Left lung (tissue), 10 donors: ENCODE results near the gene GCK. TPM values are rescaled to one million over a fixed set of nuclear protein-coding genes. Genes with fewer than 3 reads are reported as not detected.

ENCODE experiments used
- ATAC-seq: fragments of 200-7000 bp; cut with Tn5 transposase; one replicate; pipeline ENCODE4 v1.9.1; 2020; ENCODE audit warnings: moderate library complexity
- DNase-seq, 4 donors: peaks; one replicate each; pipeline ENCODE4 v3.0.0-alpha.2; 2013 to 2020
- H3K27ac ChIP-seq, 2 donors: fragments of 200-600 bp; sonication (generic) in 1 of 2; one replicate each; pipeline versions ENCODE4 v1.5.0 to v1.8.0; 2020 to 2021
- H3K27me3 ChIP-seq, 2 donors: fragments of 200-600 bp; sonication (generic) in 1 of 2; one replicate each; pipeline versions ENCODE4 v1.5.0 to v1.8.0; 2020 to 2021
- H3K36me3 ChIP-seq, 2 donors: fragments of 200-600 bp; sonication (generic) in 1 of 2; one replicate each; pipeline versions ENCODE4 v1.5.0 to v1.8.0; 2020 to 2021
- H3K4me1 ChIP-seq, 2 donors: fragments of 200-600 bp; one replicate each; pipeline ENCODE4 v1.8.0; 2021
- H3K4me3 ChIP-seq, 2 donors: fragments of 200-600 bp; sonication (generic) in 1 of 2; one replicate each; pipeline versions ENCODE4 v1.5.0 to v1.8.0; 2020 to 2021; ENCODE audit warnings: mild to moderate bottlenecking in 1 of 2
- H3K9me3 ChIP-seq, 2 donors: fragments of 200-600 bp; sonication (generic) in 1 of 2; one replicate each; pipeline versions ENCODE4 v1.5.0 to v1.8.0; 2020 to 2021
- intact Hi-C, 2 donors: fragments of 100-400 bp; cut with DNase I; formaldehyde crosslinking; loops; one replicate each; pipeline versions ENCODE4 v1.11.2 to v1.14.2; 2022
- polyA plus RNA-seq, 6 donors: library from polyadenylated mRNA; unstranded; fragments of 120-200 nt; gene quantifications; one replicate each; pipeline ENCODE4 v1.2.1, GENCODE V29; 2013; ENCODE audit not compliant: insufficient read length in 6 of 6
- total RNA-seq, 2 donors: library from RNA; stranded (reverse); fragmentation: NEBNext Ultra II Directional; extraction: Animal tissue kit (Norgen Biotek cat#: 25700); gene quantifications; one replicate each; pipeline ENCODE4 v1.2.1, GENCODE V29; 2021
- TF ChIP-seq, protein P1 (sequence below), 2 donors: fragments of 200-600 bp; sonication (generic) in 1 of 2; IDR thresholded peaks; one replicate each; pipeline versions ENCODE4 v1.5.0 to v1.8.0; 2021; ENCODE audit warnings: antibody characterized with exemption in 2 of 2
- donor health status: DM: no; HTN: yes; CAD: no.
- donor health status: DM: no; HTN: no; CAD: no.

Gene GCK
- total and polyA plus RNA-seq, 8 donors: 0.34 to 4.1 (median 2.5) TPM

DNA sequence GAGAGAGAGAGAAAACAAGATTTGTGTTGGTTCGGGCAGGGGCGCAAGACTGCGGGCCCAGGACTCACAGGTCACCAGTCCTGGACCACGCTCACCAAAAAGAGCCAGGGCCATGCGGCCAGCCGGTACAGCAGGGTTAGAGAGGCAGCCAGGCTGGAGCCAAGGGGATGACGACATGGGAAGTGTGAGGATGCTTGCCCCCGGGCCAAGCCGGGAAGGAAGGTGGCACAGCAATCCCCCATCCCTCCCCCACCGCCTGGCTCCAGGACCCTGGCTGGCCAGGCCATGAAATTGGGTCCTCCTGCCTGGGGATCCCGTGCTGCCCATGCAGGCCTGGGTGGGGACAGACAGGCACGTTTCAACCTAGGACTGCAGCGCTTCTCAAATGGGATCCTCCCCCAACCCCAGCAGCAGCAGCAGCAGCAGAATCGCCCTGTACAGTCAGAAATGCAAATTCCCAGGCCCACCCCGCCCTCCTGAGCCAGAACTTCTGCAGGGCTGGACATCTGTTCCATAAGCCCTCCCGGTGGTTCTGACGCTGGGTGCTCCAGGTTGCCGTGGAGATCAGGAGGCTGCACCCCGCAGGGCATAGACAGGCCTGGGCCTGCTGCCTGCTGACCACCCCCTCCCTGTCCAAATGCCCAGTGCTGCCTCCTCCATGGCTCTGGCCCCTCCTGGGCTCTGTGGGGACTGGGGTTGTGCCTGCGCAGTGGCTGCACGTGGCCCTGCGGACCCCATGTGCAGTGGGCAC, 46.5 kb upstream of the GCK start:
- no peaks in the 10 kb centered on the region for H3K9me3 ChIP-seq
- H3K4me3 ChIP-seq: no peak overlapping the region
- H3K27me3 ChIP-seq: peaks cover 0 to 34% of the 10 kb centered on the region in 2 donors
- no peaks in the 10 kb centered on the region for H3K4me1 ChIP-seq
- intact Hi-C loops: no loop called here
- no peak overlapping the region for H3K27ac ChIP-seq
- no peak for DNase-seq
- TF ChIP-seq, protein P1, sequence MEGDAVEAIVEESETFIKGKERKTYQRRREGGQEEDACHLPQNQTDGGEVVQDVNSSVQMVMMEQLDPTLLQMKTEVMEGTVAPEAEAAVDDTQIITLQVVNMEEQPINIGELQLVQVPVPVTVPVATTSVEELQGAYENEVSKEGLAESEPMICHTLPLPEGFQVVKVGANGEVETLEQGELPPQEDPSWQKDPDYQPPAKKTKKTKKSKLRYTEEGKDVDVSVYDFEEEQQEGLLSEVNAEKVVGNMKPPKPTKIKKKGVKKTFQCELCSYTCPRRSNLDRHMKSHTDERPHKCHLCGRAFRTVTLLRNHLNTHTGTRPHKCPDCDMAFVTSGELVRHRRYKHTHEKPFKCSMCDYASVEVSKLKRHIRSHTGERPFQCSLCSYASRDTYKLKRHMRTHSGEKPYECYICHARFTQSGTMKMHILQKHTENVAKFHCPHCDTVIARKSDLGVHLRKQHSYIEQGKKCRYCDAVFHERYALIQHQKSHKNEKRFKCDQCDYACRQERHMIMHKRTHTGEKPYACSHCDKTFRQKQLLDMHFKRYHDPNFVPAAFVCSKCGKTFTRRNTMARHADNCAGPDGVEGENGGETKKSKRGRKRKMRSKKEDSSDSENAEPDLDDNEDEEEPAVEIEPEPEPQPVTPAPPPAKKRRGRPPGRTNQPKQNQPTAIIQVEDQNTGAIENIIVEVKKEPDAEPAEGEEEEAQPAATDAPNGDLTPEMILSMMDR (IDR thresholded peaks at IDR 0.05): no peak
- no peaks in the 10 kb centered on the region for H3K36me3 ChIP-seq
- no peak for ATAC-seq

DNA sequence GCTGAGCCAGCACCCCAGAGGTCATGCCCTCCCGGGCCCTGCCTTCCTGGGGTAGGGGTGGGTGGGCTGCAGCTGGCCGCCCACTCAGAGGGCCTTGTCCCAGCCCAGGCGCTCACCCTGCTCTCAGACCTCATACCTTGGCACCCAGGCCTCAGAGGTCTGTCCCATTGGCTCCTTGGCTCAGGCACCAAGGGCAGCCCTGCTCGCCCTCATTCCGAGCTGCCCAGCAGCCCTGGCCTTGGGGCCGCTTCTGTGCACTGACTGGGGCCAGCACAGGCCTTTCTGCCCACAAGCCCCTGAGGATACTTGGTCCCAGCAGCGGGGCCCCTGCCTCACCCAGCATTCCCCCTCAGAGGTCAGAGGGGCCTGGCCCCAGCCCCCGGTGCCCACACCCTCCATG, 45.8 kb upstream of the GCK start:
- Histone ChIP-seq H3K36me3 (no peaks in the 10 kb centered on the region), H3K27ac (no peak overlapping the region), H3K27me3 (peaks cover 0 to 34% of the 10 kb centered on the region in 2 donors), H3K9me3 (no peaks in the 10 kb centered on the region), H3K4me3 (no peak overlapping the region), H3K4me1 (no peaks in the 10 kb centered on the region)
- TF ChIP-seq, protein P1 (IDR thresholded peaks at IDR 0.05): no peak
- DNase-seq (no peak), ATAC-seq (no peak)
- intact Hi-C loops: no loop called here

DNA sequence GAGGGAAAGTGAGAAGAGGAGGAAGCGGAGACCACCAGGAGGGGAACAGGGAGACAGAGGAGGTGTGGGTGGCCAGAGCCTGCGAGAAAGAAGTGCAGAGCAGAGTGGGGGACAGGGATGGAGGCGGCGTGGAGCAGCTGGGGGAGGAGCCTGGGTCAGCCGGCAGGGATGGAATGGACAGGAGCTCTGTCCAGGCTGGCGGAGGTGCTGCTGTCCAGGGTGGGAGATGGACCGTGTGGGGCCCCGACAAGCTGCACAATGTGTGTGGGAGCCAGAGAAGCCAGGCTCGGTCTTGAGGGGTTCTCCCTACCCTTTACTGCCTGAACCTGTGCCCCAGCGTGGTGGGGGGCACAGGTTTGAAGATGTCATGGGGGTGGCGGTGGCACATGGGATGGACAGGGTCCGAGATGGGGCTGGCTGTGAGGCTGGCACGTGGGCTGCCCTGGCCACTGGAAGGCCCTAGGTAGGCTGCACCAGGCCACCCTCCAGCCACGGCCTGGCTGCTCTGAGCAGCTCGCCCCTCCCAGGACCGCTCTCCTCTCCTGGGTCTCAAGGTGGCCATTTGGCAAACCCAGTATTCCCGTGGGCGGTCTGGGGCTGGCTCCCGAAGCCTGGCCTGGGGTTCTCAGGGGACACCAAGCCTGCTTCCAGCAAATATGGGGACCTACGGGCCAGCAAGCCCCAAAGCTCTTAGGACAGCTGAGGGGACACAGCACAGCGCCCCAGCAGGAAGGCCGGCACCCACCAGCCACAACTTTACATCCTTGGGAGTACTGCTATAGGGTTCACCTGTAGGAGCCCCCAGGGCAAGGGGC, 43.9 kb upstream of the GCK start:
- H3K36me3 ChIP-seq: no peaks in the 10 kb centered on the region
- H3K4me3 ChIP-seq: no peak overlapping the region
- H3K27ac ChIP-seq: no peak overlapping the region
- intact Hi-C loops: no loop called here
- DNase-seq (no peak), ATAC-seq (no peak)
- H3K9me3 ChIP-seq: no peaks in the 10 kb centered on the region
- TF ChIP-seq, protein P1 (IDR thresholded peaks at IDR 0.05): no peak
- peaks cover 0 to 22% of the 10 kb centered on the region in 2 donors for H3K27me3 ChIP-seq
- H3K4me1 ChIP-seq: no peaks in the 10 kb centered on the region

DNA sequence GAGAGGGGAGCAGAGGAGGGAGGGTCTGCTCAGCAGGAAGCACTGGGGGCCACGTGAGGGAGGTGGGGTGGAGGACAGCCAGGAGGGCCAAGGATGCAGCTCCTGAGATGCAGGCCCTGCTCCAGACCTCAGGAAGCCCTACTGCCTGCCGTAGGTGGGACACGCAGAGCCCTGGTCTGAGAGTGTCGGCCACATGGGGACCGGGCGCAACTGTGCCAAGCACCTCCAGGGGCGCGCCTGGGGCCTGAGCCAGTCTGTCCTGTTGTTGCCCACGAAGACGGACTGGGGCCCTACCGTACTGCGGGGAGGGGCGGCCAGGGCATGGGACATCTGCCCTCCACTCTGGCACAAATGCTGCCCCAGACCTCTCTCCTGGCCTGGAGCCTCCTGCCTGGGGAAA, 43.2 kb upstream of the GCK start:
- intact Hi-C loops: no loop called here

More for the DNA sequence above, 43.2 kb upstream of the GCK start:
- H3K9me3 ChIP-seq: no peaks in the 10 kb centered on the region
- DNase-seq (no peak), ATAC-seq (no peak)
- TF ChIP-seq, protein P1 (IDR thresholded peaks at IDR 0.05): no peak
- peaks cover 0 to 18% of the 10 kb centered on the region in 2 donors for H3K27me3 ChIP-seq
- no peak overlapping the region for H3K27ac ChIP-seq
- no peaks in the 10 kb centered on the region for H3K4me1 ChIP-seq
- no peaks in the 10 kb centered on the region for H3K36me3 ChIP-seq
- H3K4me3 ChIP-seq: no peak overlapping the region
